ENCODE measurements around the gene ROBO2. TPM values are rescaled to one million over a fixed set of nuclear protein-coding genes. Genes with fewer than 3 reads are reported as not detected.

Gene ROBO2
- polyA plus RNA-seq, 2 of the 4 experiments (the other 2 are of a cell fraction) = 0.04 TPM; not detected in 1

- Histone ChIP-seq H3K4me2 (no peak overlapping the region), H3K4me1 (no peaks in the 10 kb centered on the region), H3K27ac (no peak overlapping the region), H3K9me3 (no peaks in the 10 kb centered on the region), H3K4me3 (no peak overlapping the region)
- TF ChIP-seq ZC3H11A (IDR thresholded peaks at IDR 0.05) (no peak), HEYL (CRISPR knock-in tag; IDR thresholded peaks at IDR 0.05) (no peak)
- DNase-seq (ENCODE audit: low read depth in 1 of 2, low spot score in 1 of 2) = no peak
- no peak for ATAC-seq
- ChIA-PET CTCF (no interaction called here), POLR2A (no interaction called here)
- FAIRE-seq = no peak
- WGBS (ENCODE audit: missing lambda C conversion rate) = 3% methylated on average over 1 of the region's 1 CpG
These were observed 452.1 kb downstream of the ROBO2 start for GRCh38 chr3:77491961-77492360.

- 4% methylated on average over 2 of the region's 2 CpGs for WGBS (ENCODE audit: missing lambda C conversion rate)
- Histone ChIP-seq H3K9me3 (no peaks in the 10 kb centered on the region), H3K4me2 (no peak overlapping the region), H3K4me1 (no peaks in the 10 kb centered on the region), H3K27ac (no peak overlapping the region), H3K4me3 (no peak overlapping the region)
- no peak for FAIRE-seq
- TF ChIP-seq HOXB5 (CRISPR knock-in tag; IDR thresholded peaks at IDR 0.05) (no peak), KDM1A (IDR thresholded peaks at IDR 0.05; ENCODE audit: low read depth) (no peak), MAX (IDR thresholded peaks at IDR 0.05) (no peak), RARB (CRISPR knock-in tag; IDR thresholded peaks at IDR 0.05) (no peak), EHMT2 (IDR thresholded peaks at IDR 0.05; ENCODE audit: low read depth) (no peak), EP300 (IDR thresholded peaks at IDR 0.05) (no peak), HOXB13 (CRISPR knock-in tag; IDR thresholded peaks at IDR 0.05; ENCODE audit: low read depth) (no peak), HEYL (CRISPR knock-in tag; IDR thresholded peaks at IDR 0.05) (no peak), BCL3 (IDR thresholded peaks at IDR 0.05) (no peak), JUNB (IDR thresholded peaks at IDR 0.05) (no peak), PHF8 (IDR thresholded peaks at IDR 0.05; ENCODE audit: borderline replicate concordance, low read depth) (no peak), SREBF2 (IDR thresholded peaks at IDR 0.05) (no peak), E2F6 (IDR thresholded peaks at IDR 0.05; ENCODE audit: borderline replicate concordance, low read depth) (no peak), NFE2L2 (conservative IDR thresholded peaks at IDR 0.05; ENCODE audit: low read length) (no peak), ZC3H11A (IDR thresholded peaks at IDR 0.05) (no peak), PBX3 (IDR thresholded peaks at IDR 0.05) (no peak), NPAS2 (CRISPR knock-in tag; IDR thresholded peaks at IDR 0.05; ENCODE audit: borderline replicate concordance) (no peak)
- ATAC-seq = no peak
- DNase-seq (ENCODE audit: low read depth in 1 of 2, low spot score in 1 of 2) = no peak
- POLR2A ChIA-PET = no interaction called here
- CTCF ChIA-PET = no interaction called here
These were observed 460.8 kb downstream of the ROBO2 start for GRCh38 chr3:77500721-77501120.

- Histone ChIP-seq H3K4me1 (no peaks in the 10 kb centered on the region), H3K4me3 (no peak overlapping the region), H3K4me2 (no peak overlapping the region), H3K9me3 (no peaks in the 10 kb centered on the region; the same call in 2 of the 3 replicates), H3K27ac (no peak overlapping the region)
- no peak for FAIRE-seq
- 8% methylated on average over 5 of the region's 5 CpGs for WGBS (ENCODE audit: missing lambda C conversion rate)
- CTCF ChIA-PET = no interaction called here
- DNase-seq (ENCODE audit: low read depth in 1 of 2, low spot score in 1 of 2) = no peak
- no peak for ATAC-seq
- POLR2A ChIA-PET = no interaction called here
- TF ChIP-seq SREBF2 (IDR thresholded peaks at IDR 0.05) = no peak
- TF ChIP-seq JUN (IDR thresholded peaks at IDR 0.05) = no peak
- TF ChIP-seq HOXB13 (CRISPR knock-in tag; IDR thresholded peaks at IDR 0.05; ENCODE audit: low read depth) = no peak
- TF ChIP-seq TFCP2L1 (CRISPR knock-in tag; IDR thresholded peaks at IDR 0.05) = no peak
- no peak for TF ChIP-seq NFE2L2 (conservative IDR thresholded peaks at IDR 0.05; ENCODE audit: low read length)
- no peak for TF ChIP-seq ZFP36 (IDR thresholded peaks at IDR 0.05; ENCODE audit: borderline replicate concordance, partially characterized antibody)
- no peak for TF ChIP-seq HEYL (CRISPR knock-in tag; IDR thresholded peaks at IDR 0.05)
- no peak for TF ChIP-seq HOXB5 (CRISPR knock-in tag; IDR thresholded peaks at IDR 0.05)
- TF ChIP-seq NR3C1 (IDR thresholded peaks at IDR 0.05) = no peak
- TF ChIP-seq ZC3H11A (IDR thresholded peaks at IDR 0.05) = no peak
- TF ChIP-seq NPAS2 (CRISPR knock-in tag; IDR thresholded peaks at IDR 0.05; ENCODE audit: borderline replicate concordance) = no peak
- no peak for TF ChIP-seq RNF2 (IDR thresholded peaks at IDR 0.05; ENCODE audit: borderline replicate concordance, low read depth)
- no peak for TF ChIP-seq MAFK (IDR thresholded peaks at IDR 0.05; ENCODE audit: partially characterized antibody)
- no peak for TF ChIP-seq RCOR1 (IDR thresholded peaks at IDR 0.05; ENCODE audit: low read depth, low read length)
- no peak for TF ChIP-seq MYC (IDR thresholded peaks at IDR 0.05; ENCODE audit: borderline replicate concordance, low read length)
- no peak for TF ChIP-seq CBX2 (IDR thresholded peaks at IDR 0.05; ENCODE audit: borderline replicate concordance, low read depth)
- TF ChIP-seq CTCF (IDR thresholded peaks at IDR 0.05) = no peak
- no peak for TF ChIP-seq BHLHE40 (IDR thresholded peaks at IDR 0.05; ENCODE audit: low read depth, low read length)
These were observed 466.5 kb downstream of the ROBO2 start for GRCh38 chr3:77506384-77506783.
